Activated T-helper 1 cell treated with Interleukin-2 at 50 U/mL for 16 hours (primary cell): Measurements from ENCODE around the gene STK32B.

Experiments used
- DNase-seq: peaks from one replicate; pipeline ENCODE4 v3.0.0-alpha.2; 2020; ENCODE audit warnings: low read depth

Gene STK32B

DNA sequence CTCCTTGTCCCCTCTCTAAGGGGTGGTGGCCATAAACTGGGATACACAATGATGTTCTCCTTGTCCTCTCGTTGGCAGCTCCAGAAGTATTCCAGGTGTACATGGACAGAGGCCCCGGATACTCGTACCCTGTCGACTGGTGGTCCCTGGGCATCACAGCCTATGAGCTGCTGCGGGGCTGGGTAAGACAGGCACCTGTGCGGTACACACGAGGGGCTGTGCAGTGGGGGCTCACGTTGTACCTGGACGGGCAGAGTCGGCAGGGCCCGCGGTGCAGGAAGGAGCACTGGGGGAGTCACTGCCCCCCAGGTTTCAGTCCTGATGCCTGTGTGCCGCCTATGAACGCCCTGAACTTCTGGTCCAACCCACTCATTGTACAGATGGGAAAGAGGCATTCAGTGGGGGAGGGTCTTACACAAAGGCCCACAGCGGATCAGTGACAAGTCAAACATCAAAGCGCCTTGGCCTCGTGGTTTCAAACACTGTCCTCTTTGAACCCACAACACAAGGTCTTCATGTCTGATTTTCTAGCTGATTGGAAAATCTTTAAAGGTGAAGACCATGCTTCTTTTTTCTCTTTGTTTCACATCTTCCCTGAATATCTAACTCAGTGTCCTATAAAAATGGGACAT, 395.4 kb downstream of the STK32B start:
- no peak for DNase-seq

DNA sequence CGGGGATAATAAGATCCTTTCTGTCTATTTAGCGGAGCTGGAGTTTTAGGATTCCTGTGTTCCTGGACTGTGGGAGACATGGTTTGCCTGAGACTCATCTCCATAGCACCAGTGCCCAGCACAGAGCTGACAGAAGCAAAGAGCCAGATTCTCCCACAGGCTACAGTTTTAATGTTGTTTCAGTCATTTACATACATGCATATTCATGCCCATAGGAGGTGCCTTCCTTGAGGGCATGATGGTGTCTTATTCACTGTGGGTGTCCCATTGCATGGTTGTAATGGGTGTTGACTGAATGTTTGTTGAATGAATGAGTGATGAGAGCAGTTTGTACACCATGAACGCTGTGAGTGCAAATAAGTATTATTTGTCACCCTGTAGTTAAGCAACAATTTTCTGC, 396.5 kb downstream of the STK32B start:
- no peak for DNase-seq

DNA sequence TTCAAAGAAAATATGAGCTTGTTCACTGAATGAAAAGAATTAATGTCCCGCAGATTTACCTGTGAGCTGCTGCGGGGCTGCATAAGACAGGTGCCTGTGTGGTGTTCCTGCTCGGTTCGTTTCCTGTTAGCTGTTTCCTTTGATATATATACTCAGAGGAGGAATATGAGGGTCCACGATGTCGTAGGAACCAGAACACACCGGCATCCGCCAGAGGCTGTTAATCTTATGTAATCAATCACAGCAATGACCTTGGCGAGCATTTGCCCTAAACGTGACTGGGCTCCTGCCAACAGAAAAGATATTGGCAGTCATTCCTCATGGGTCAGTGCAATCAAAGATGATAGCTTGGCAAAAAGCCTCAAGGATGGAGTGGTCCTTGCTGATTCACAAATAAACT, 396.9 kb downstream of the STK32B start:
- no peak for DNase-seq

DNA sequence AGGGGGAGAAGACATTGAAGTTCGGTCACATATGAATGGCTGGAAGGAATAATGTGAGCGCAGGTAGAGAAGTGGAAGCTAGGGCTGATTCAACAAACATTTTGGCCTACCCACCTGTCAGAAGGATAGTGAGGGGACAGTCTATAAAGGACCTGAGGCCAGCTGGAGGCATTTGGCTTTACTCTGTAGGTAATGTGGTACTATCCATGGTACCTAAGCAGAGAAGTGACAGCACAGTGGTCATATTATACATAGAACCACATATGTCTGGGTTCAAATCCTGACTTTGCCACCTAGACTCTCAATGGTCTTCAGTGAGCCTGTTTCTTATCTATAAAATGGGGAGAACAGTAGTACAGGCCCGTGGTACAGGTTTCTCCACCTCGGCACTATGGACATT, 400.0 kb downstream of the STK32B start:
- no peak for DNase-seq

- DNase-seq, result no peak
These were observed 400.9 kb downstream of the STK32B start for GRCh38 chr4:5452156-5452555.

DNA sequence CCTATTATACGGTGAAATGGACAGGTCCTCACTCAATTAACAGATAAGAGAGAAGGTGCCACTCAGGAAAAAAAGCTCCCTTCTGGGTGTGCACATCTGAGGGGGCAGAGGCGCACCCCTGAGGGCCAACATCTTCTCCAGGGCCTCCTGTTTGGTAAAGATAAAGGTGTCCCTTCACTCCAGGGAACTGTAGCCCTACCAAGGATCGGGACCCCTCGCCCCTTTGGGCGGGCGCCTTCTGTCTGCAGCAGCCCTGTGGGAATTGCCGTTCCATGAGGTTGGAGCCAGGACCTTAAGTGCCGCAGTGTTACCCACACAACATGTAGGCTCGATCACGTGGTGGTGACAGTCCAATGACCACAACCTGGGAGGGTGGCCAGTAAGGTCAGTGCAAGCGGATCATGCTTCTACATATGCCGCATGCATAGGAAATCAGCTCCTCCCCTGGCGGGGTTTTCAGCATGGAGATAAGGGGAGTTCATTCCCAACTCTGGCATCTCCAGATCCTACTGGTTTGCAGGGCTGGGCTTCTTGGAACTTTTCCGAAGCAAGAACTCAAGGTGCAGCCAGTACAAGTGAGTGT, 403.8 kb downstream of the STK32B start:
- no peak for DNase-seq

DNA sequence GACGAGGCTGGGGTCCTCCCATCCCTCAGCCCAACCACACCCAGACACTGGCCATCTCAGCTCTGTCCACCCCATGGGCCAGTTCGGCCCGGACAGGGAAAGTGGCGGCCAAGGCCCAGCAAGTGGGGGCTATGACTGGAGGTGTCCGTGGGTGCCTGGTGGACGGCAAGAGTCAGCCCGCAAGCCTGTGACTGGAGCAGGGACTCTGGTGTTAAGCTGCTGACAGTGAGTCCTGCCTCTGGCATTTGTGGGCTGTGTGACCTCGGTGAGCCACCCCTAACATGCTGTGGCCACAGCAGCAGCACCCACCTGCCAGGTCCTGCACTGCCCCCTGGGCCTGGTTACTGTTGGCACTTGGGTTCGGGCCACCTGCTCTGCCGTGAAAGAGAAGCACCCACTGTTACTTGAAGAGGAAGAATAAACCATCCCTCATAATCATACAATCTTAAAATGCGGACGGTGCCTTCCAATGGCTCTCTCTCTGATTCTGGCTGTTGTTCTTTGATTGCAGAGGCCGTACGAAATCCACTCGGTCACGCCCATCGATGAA, 405.1 kb downstream of the STK32B start:
- no peak for DNase-seq

- DNase-seq, result no peak
These were observed 407.4 kb downstream of the STK32B start for GRCh38 chr4:5458676-5459075.

DNA sequence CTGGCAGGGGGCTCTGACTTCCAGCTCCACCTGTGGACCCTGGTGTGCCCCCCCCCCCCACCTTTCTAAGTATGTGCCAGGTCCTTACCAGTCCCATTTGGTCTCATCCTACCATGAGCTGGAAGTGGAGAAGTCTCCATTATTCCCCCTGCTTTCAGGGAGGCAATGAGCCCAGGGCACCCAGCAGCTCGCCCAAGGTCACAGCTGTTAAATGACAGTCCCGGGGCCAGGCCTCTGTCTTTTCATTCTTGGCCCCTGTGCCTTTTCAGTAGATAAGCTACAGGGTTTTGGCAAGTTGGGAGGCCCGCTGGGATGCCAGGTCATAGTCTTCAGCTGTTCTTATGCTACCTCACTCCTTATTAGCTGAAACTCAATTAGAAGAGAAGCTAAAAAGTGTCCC, 408.0 kb downstream of the STK32B start:
- no peak for DNase-seq

DNA sequence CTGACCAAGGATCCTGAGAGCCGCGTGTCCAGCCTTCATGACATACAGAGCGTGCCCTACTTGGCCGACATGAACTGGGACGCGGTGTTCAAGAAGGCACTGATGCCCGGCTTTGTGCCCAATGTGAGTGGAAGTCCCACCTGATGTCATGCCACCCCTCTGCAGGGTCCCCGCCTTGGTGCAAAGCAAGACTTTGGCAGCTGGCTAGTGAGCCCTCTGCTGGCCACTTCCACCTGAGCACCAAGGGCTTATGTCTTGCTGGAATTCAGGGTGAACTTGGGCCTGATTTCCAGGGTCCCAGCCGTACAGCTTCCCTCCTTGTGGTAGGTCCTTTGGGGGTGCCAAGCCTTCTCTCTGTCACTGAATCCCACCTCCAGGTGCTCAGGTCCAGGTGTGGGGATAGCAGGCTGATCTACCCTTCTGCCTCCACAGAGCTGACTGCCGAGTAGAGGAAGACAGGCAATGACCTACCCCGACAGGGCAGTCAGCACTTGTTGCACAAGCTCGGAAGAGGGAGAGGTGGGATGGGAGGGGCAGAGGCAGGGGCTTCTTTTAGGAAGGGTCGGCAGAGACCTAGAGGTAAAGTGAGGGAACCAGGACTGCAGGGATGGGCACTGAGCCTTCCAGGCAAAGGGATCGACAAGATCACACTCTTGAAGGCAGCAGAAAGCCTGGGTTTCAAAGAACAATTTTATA, 409.0 kb downstream of the STK32B start:
- no peak for DNase-seq

GRCh38 chr4:5461477-5461876, 410.2 kb downstream of the STK32B start:
- no peak for DNase-seq

GRCh38 chr4:5462254-5462835, 411.1 kb downstream of the STK32B start:
- DNase-seq, result no peak

DNA sequence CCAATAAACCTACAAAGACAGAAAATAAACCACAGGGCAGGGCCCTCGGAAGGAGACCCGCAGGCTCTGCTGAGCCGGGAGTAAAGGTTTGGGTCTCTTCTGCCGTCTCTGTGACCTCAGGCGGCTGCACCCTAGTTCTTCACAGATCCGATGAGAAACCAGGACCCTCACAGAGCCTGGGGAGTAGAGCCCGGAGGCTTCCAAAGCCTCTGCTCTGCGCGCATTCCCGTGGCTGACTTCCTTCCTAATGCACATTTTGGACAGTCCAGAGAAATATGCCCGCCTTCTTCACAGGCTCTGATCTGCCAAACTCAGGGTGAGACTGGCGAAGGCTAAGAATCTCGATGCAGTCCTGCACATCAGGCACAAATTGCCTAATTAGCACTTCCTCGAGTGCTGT, 411.6 kb downstream of the STK32B start:
- DNase-seq, result no peak

- DNase-seq, result no peak
These were observed 412.1 kb downstream of the STK32B start for GRCh38 chr4:5463361-5463760.

DNA sequence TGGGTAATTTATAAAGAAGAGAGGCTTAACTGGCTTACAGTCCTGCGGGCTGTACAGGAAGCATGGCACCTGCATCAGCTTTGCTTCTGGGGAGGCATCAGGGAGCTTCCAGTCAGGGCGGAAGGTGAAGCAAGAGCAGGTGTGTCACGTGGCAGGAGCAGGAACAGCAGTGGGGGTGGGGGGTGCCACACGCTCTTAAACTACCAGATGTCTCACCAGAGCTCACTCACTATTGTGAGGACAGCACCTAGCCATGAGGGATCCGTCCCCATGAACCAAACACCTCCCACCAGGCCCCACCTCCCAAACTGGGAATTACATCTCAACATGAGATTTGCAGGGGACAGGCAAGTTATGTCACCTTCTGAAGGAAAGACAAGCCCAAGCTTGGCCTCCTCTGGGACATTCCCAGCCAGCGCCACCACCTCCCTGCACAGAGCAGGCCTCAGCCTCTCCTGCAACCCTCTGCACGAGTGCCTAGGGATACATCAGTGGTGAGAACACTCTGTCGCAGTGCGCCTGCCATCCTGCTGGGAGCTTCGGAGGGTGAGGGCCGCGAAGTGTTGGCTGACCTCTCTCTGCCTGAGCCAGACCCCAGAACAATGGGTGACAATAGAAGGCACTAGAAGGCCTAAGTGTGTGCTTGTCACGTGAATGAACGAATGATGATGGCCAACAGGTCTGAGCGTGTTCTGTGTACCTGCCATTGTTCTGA, 412.8 kb downstream of the STK32B start:
- no peak for DNase-seq

DNA sequence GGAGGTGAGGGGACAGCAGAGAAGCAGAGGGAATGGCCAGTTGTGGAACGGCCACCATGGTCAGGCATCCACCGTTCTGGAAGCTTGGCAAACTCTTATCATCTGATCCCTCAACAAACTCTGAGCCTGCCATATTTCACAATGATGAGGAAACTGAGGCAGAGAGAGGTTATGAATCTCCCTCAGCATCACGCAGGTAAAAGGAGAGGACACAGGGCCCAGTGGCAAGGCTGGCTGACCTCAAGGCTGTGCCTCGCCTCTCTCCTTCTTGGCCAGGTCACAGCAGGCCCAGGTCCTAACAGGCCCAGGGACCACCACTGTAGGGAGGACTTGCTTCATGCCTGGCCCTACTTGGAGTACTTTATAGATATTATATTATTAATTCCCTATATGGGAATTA, 414.2 kb downstream of the STK32B start:
- DNase-seq, result no peak

DNA sequence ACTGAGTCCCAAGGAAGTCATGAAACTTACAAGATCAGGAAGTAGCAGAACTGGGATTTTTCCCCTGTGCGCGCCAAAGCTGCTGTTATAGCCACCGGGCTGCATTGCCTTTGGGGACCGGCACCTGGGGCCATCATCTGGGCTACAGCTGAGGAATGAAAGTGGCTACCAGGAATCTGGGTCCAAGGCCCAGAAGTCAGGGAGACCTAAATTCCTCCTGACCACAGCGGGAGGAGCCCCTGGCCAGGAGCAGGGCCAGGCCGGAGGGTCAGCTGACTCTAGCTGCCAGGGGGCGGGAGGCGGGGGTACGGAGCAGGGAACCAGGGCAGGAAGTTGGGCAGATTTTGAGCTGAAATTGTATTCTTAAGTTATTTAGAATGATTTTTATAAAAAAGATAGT, 414.7 kb downstream of the STK32B start:
- DNase-seq, result no peak

- no peak for DNase-seq
These were observed 415.8 kb downstream of the STK32B start for GRCh38 chr4:5467111-5467510.

GRCh38 chr4:5469151-5469775, 418.0 kb downstream of the STK32B start:
- no peak for DNase-seq

- no peak for DNase-seq
These were observed 418.6 kb downstream of the STK32B start for GRCh38 chr4:5469861-5470260.

GRCh38 chr4:5470318-5471198, 419.3 kb downstream of the STK32B start:
- no peak for DNase-seq
